Measurements from ENCODE around the gene GTPBP6.

GTPBP6 gene

DNA sequence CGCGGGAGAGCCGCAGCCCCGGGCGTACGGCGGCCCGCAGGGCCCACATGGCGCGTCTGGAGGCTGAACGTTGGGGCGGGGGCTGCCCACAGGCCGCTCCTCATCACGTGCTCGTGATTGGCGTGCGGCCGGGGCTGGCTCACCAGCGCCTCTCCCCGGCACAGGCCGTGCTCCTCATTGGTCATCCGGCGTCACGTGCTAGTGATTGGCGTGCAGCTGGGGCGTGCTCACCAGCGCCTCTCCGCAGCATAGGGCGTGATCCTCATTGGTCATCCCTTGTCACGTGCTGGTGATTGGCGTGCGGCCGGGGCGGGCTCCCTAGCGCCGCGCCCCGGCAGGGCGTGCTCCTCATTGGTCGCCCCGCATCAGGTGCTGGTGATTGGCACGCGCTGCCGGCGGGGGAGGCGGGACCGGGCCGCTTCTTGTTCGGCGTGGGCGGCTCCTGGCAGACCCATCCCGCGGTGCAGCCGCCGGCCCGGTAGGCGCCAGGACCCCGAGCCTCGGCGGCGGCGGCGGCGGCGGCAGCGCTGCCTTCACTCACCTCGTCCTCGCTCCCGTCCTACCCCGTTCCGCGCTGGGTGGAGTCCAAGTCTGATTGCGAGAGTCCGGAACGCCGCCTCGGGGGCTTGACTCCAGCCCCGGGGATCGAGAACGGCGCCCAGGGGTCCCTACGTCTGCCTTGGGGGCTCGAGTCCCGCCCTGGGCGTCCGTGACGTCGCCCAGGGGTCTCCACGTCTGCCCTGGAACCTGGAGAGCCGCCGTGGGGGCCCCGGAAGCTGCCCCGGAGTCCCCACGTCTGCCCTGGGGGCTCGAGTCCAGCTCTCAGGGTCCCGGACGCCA is at the start of gene GTPBP6:
Gene GTPBP6, minus strand, starts transcription at position 58 of the 840 bp plus-strand sequence. Its CDS starts 9 bp downstream, at position 49.
- peak; percentile 100 for DNase-seq (ENCODE audit: low spot score)

DNA sequence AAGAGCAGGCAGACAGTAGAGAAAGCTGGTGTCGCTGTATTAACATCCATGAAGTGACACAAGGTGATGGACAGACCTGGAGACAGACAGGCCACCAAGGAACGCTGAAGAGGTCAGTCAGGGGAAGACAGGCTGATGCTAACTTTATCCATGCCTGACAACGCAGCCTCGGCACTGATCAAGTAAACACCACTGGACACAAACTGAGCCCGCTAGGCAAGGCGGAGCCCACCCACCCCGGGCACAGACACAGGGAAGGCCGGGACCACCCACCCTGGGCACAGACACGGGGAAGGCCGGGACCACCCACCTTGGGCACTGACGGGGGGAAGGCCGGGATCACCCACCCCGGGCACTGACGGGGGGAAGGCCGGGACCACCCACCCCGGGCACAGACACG is 49.3 kb upstream of the GTPBP6 start:
- no peak for DNase-seq (ENCODE audit: low spot score)

DNA sequence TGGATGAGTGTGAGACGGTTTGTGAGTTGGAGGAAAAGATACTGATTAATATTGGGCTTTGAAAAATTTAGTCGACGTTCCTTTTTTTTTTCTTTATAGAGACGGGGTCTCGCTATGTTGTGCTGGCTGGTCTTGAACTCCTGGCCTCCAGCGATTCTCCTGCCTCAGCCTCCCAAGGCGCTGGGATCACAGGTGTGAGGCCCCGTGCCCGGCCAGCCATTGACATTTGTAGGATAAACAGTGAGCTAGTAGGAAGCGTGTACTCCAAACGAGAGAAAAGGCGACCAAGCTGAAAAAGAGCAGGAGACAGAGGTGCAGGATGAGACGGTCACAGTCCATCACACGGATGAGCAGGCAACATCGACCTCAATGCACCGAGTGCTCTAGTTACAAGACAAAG is 48.8 kb upstream of the GTPBP6 start:
- DNase-seq (ENCODE audit: low spot score), result no peak

DNA sequence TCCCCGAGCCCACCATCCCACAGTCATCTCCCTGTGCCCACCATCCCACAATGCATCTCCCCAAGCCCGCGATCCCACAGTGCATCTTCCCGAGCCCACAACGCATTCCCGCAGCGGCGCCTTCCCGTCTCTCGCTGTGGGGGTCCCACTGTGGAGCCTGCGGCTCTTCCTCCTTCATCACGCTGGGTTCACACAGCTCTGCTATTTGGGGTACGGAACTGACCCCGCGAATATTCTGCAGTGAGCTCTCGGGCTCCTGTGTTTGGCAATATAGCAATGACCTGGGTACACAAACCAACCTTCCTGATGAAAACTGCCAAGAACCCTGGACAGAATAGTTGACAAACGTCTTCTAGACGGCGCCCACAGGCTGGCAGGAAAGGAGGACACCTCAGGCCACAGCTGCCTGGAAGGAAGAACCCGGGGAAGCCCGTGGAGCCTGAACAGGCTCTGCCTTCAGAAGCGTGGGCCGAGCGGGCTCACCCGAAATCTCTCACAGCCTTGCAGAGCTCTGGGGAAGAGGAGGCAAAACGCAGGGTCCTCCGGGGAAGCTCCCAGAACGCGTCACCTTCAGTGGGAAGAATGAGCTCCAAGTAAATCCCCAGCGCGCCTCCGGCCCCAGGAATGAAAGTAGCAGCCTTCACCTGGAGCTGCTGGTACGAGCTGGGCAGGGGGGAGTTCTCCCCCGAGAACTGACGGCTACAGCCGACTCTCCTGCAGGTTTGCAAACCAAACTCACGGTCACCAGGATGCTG is 45.2 kb upstream of the GTPBP6 start:
- DNase-seq (ENCODE audit: low spot score), result no peak

DNA sequence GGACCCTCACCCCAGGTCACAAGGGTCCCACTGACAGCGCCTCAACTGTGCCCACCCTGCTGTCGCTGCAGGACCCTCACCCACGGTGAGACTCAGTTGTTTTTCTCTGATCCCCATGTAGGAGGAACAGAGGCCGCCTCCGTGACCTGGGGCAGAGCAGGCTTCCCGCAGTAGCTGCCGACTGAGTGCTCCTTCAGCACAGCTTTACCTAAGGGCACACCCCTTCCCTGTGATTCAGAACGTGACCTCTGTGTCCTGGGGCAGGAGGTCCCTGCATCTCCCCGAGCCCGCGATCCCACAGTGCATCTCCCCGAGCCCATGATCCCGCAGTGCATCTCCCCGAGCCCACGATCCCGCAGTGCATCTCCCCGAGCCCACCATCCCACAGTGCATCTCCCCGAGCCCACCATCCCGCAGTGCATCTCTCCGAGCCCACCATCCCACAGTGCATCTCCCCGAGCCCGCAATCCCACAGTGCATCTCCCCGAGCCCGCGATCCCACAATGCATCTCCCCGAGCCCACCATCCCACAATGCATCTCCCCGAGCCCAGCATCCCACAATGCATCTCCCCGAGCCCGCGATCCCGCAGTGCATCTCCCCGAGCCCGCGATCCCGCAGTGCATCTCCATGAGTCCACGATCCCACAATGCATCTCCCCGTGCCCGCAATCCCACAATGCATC is 44.5 kb upstream of the GTPBP6 start:
- DNase-seq (ENCODE audit: low spot score), result no peak

DNA sequence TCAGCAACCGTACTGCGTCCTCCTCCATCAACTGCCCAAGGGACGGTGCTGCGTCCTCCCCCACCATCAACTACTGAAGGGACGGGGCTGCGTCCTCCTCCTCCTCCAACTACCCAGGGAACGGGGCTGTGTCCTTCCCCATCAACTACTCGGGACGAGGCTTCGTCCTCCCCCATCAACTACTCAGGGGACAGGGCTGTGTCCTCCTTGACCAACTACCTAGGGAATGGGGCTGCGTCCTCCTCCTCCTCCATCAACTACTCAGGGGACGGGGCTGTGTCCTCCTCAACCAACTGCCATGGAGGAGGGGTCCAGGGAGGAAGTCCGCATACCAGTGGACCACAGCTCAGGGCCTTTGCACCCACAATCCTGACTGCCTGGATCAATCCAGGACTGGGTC is 43.8 kb upstream of the GTPBP6 start:
- no peak for DNase-seq (ENCODE audit: low spot score)

- DNase-seq (ENCODE audit: low spot score), result no peak
These were observed 42.9 kb upstream of the GTPBP6 start for GRCh38 chrX:361231-362145.

- no peak for DNase-seq (ENCODE audit: low spot score)
These were observed 42.0 kb upstream of the GTPBP6 start for GRCh38 chrX:360496-361150.

- DNase-seq (ENCODE audit: low spot score), result no peak
These were observed 40.1 kb upstream of the GTPBP6 start for GRCh38 chrX:358651-359143.

GRCh38 chrX:357693-358471 is 39.3 kb upstream of the GTPBP6 start:
- DNase-seq (ENCODE audit: low spot score), result peak; percentile 52

DNA sequence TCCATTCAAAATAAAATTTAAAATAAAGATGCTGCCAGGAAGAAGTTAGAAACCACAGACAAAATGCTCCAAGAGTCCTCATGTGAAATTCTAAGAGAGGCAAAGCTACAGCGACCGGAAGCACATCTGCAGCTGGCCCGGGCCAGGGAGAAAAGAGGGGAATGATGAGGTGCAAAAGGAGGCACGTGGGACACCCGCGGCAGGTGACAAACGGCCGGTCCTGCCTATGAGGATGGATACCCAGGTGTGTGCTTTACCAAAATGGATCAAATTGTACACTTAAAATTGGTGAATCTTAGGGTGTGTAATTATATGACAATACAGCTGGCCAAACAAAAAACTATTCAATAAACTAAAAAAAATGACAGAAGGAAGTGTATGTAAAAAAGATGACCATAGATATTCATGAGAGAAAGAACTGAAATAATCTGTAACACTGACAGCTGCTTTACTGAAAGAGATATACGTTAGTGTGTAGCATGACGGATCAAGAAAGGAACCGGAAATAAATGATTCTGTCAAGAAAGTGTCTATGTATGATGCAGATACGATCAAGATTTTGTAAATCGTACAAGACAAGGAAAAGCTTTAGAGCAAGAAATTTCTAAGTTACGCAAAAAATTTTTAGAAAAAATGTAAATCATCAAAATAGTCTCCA is 38.6 kb upstream of the GTPBP6 start:
- no peak for DNase-seq (ENCODE audit: low spot score)

DNA sequence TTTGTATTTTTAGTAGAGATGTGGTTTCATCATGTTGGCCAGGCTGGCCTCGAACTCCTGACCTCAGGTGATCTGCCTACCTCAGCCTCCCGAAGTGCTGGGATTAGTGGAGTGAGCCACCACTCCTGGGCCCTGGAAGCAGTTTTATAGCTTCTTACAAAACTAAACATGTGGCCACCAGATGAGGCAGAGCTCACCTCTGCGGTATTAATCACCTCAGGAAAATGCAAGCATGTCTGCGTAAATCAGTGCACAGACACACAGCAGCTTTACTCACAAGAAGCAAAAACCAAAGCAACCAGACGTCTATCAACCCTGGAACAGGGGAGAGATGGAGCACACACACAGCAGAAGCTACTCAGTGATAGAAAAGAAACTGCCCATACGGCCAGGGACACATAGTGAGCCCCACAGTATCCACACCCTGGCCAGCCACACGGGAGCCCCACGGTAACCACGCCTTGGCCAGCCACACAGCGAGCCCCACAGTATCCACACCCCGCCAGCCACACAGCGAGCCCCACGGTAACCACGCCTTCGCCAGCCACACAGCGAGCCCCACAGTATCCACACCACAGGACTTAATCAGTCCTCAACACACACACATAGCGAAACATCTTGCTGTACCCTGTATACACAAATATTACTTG is 37.9 kb upstream of the GTPBP6 start:
- no peak for DNase-seq (ENCODE audit: low spot score)

- no peak for DNase-seq (ENCODE audit: low spot score)
These were observed 36.9 kb upstream of the GTPBP6 start for GRCh38 chrX:355329-356050.

- DNase-seq (ENCODE audit: low spot score), result no peak
These were observed 35.3 kb upstream of the GTPBP6 start for GRCh38 chrX:353566-354535.

- no peak for DNase-seq (ENCODE audit: low spot score)
These were observed 34.2 kb upstream of the GTPBP6 start for GRCh38 chrX:352582-353314.

- no peak for DNase-seq (ENCODE audit: low spot score)
These were observed 33.6 kb upstream of the GTPBP6 start for GRCh38 chrX:352181-352580.
